ENCODE measurements around the gene LPAR5. TPM values are rescaled to one million over a fixed set of nuclear protein-coding genes. Genes with fewer than 3 reads are reported as not detected.
A peak's percentile ranks its signal among the peaks of the same experiment; 100 is the strongest.

The LPAR5 gene
- total RNA-seq, 1 experiment from 2014 or later = 2.5 TPM

DNA sequence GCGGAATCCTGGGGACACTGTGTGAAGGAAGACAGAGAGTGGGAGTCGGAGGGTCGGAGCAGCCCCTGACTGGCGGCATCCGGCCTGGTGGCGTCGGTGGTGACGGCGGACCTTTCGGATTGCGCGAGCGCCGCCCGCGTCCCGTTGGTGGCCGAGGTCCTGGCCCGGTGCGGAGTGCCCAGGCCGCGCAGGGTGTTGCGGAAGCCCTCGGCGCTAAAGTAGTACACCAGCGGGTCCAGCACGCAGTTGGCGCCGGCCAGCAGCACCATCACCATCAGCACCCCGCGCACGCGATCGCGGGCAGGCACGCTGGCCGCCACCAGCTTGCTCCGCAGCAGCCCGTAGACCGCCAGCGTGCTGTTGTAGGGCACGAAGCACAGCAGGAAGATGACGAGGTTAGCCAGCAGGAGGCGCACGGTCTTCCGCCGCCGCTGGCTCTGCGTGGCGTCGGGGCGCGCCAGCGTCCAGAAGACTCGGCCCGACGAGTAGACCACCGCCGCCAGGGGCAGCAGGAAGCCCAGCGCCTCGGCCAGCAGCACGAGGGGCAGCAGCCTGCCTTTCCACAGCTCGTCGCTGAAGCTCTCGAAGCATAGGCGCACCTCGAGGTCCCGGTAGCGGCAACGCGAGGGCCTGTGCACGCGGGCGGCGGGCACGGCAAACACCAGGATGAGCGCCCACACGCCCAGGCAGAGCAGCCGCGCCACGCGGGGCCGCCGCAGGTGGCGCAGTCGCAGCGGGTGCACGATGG, 15.4 kb downstream of the LPAR5 start:
- TF ChIP-seq, protein P1, sequence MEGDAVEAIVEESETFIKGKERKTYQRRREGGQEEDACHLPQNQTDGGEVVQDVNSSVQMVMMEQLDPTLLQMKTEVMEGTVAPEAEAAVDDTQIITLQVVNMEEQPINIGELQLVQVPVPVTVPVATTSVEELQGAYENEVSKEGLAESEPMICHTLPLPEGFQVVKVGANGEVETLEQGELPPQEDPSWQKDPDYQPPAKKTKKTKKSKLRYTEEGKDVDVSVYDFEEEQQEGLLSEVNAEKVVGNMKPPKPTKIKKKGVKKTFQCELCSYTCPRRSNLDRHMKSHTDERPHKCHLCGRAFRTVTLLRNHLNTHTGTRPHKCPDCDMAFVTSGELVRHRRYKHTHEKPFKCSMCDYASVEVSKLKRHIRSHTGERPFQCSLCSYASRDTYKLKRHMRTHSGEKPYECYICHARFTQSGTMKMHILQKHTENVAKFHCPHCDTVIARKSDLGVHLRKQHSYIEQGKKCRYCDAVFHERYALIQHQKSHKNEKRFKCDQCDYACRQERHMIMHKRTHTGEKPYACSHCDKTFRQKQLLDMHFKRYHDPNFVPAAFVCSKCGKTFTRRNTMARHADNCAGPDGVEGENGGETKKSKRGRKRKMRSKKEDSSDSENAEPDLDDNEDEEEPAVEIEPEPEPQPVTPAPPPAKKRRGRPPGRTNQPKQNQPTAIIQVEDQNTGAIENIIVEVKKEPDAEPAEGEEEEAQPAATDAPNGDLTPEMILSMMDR (IDR thresholded peaks at IDR 0.05; ENCODE audit: unreplicated experiment) = no peak
- H3K4me1 Mint-ChIP-seq (ENCODE audit: low read depth, unreplicated experiment) = no peaks in the 10 kb centered on the region
- no peak overlapping the region for H3K27ac Mint-ChIP-seq (ENCODE audit: unreplicated experiment)
- H3K36me3 Mint-ChIP-seq (ENCODE audit: insufficient read depth, unreplicated experiment) = no peaks in the 10 kb centered on the region
- BruUV-seq (replicated peaks) = no TSS peak
- CTCF ChIA-PET = no interaction called here
- no peaks in the 10 kb centered on the region for H3K9me3 Mint-ChIP-seq (ENCODE audit: low read depth, unreplicated experiment)
- no peaks in the 10 kb centered on the region for H3K27me3 Mint-ChIP-seq (ENCODE audit: unreplicated experiment)
- intact Hi-C loops (cut with micrococcal nuclease; ENCODE audit: unreplicated experiment) = no loop called here
- no peak overlapping the region for H3K4me3 Mint-ChIP-seq (ENCODE audit: low read depth, unreplicated experiment)
- no peak for DNase-seq

DNA sequence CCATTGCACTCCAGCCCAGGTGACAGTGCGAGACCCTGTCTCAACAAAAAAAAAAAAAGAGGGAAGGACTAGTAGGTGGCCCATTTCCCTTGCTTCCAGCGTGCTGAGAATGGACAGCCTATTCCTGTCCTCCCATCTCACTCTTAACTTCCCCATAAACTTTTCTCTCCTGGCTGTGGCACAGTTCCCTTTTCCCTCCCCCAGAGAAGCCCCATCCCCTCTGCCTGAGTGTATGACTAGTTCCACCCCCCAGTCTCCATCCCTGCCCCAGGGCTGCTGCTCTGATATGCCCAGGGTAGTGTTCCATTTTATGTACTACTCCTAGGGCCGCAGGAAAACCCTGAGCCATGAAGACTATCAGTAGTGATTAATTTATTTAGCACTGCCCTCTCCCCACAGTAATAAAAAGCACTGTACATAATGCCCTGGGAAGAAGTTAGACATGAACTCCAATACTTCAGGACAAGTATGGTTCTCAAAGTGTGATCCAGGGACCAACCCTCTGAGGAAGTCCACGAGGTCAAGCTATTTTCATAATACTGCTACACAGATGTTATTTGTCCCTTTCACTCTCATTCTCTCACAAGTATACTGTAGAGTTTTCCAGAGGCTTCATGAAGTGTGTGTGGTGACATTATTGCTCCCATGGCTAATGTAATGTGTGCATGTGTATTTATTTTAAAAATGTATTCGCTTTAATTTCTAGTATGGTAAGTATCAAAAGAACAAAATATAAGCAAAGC, 17.1 kb downstream of the LPAR5 start:
- no peaks in the 10 kb centered on the region for H3K36me3 Mint-ChIP-seq (ENCODE audit: insufficient read depth, unreplicated experiment)
- no peak for DNase-seq
- no TSS peak for BruUV-seq (replicated peaks)
- peaks cover 9% of the 10 kb centered on the region for H3K4me1 Mint-ChIP-seq (ENCODE audit: low read depth, unreplicated experiment)
- H3K27ac Mint-ChIP-seq (ENCODE audit: unreplicated experiment) = no peak overlapping the region
- intact Hi-C loops (cut with micrococcal nuclease; ENCODE audit: unreplicated experiment) = loop anchor here (5.0 to 10.0 kb wide), 2 partner anchors 79 to 206 kb away; partner anchors contain the start of genes GPR162 and P3H3
- no peaks in the 10 kb centered on the region for H3K27me3 Mint-ChIP-seq (ENCODE audit: unreplicated experiment)
- no peaks in the 10 kb centered on the region for H3K9me3 Mint-ChIP-seq (ENCODE audit: low read depth, unreplicated experiment)
- CTCF ChIA-PET = no interaction called here
- H3K4me3 Mint-ChIP-seq (ENCODE audit: low read depth, unreplicated experiment) = no peak overlapping the region
- TF ChIP-seq, protein P1 (IDR thresholded peaks at IDR 0.05; ENCODE audit: unreplicated experiment) = no peak

DNA sequence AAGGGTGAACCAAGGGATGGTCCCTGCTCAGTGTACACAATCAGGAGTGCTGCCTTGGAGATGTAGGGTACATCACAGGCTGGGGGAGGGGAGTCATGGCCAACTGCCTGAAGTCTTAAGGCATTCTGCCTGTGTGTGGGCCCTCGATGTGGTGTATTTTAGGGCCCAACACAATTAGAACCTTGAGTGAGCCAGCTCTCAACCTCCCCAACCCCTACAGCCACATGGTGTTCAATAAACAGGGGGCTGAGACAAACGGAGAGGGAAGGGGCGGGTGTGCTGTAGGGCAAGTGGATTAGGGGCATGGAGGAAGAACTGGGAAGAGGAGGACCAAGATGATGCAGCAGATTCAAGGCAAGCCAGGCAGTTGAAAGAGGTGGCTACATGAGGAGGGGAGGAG, 20.0 kb downstream of the LPAR5 start:
- H3K9me3 Mint-ChIP-seq (ENCODE audit: low read depth, unreplicated experiment) = no peaks in the 10 kb centered on the region
- H3K27ac Mint-ChIP-seq (ENCODE audit: unreplicated experiment) = no peak overlapping the region
- CTCF ChIA-PET = interaction anchor here (0.9 kb wide), 1 partner anchor 81 kb away, joined by 3 read pairs; no protein-coding TSS in a partner anchor
- no peaks in the 10 kb centered on the region for H3K27me3 Mint-ChIP-seq (ENCODE audit: unreplicated experiment)
- no TSS peak for BruUV-seq (replicated peaks)
- intact Hi-C loops (cut with micrococcal nuclease; ENCODE audit: unreplicated experiment) = loop anchor here (5.0 to 10.0 kb wide), 2 partner anchors 81 to 209 kb away; partner anchors contain the start of genes GPR162 and P3H3
- DNase-seq = no peak
- peaks cover 25% of the 10 kb centered on the region for H3K4me1 Mint-ChIP-seq (ENCODE audit: low read depth, unreplicated experiment)
- no peak overlapping the region for H3K4me3 Mint-ChIP-seq (ENCODE audit: low read depth, unreplicated experiment)
- no peaks in the 10 kb centered on the region for H3K36me3 Mint-ChIP-seq (ENCODE audit: insufficient read depth, unreplicated experiment)
- TF ChIP-seq, protein P1 (IDR thresholded peaks at IDR 0.05; ENCODE audit: unreplicated experiment) = no peak

DNA sequence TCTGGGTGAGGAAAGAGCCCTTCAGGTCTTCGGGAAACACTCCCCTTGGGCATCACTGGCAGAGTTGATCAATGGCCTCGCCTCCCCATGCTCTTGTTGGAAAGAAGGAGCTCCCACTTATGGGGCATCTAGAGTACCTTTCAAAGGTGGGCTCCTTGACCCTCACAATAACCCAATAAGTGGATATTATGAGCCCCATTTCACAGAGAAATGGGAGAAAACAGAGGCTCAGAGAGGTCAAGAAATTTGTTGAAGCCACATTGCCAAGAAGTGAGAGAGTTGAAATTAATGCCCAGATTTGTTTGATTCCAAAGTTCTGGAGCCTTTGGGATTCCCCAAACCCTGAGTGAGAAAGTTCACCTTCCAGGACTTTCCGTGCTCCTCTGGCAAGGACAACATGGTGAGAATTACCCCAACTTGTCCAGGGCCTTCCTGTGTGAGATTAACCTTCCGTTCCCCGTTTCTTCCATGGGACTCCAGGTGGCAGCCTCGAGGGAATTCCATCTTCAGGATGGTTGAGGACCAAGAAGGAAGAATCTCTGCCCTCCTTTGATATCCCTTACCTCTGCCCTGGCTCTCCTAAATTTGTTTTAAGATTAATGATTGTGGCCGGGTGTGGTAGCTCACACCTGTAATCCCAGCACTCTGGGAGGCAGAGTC, 21.1 kb downstream of the LPAR5 start:
- H3K4me1 Mint-ChIP-seq (ENCODE audit: low read depth, unreplicated experiment) = peaks cover 25% of the 10 kb centered on the region
- no peaks in the 10 kb centered on the region for H3K9me3 Mint-ChIP-seq (ENCODE audit: low read depth, unreplicated experiment)
- H3K27me3 Mint-ChIP-seq (ENCODE audit: unreplicated experiment) = no peaks in the 10 kb centered on the region
- CTCF ChIA-PET = interaction anchor here (0.8 kb wide), 1 partner anchor 70 kb away, joined by 3 read pairs; no protein-coding TSS in a partner anchor
- no peak for DNase-seq
- intact Hi-C loops (cut with micrococcal nuclease; ENCODE audit: unreplicated experiment) = loop anchor here (5.0 to 10.0 kb wide), 2 partner anchors 83 to 210 kb away; partner anchors contain the start of genes GPR162 and P3H3
- no peak overlapping the region for H3K4me3 Mint-ChIP-seq (ENCODE audit: low read depth, unreplicated experiment)
- no TSS peak for BruUV-seq (replicated peaks)
- TF ChIP-seq, protein P1 (IDR thresholded peaks at IDR 0.05; ENCODE audit: unreplicated experiment) = no peak
- H3K27ac Mint-ChIP-seq (ENCODE audit: unreplicated experiment) = peak overlapping the region; percentile 40
- no peaks in the 10 kb centered on the region for H3K36me3 Mint-ChIP-seq (ENCODE audit: insufficient read depth, unreplicated experiment)
